ENCODE results near the gene ASPSCR1.

Gene ASPSCR1

DNA sequence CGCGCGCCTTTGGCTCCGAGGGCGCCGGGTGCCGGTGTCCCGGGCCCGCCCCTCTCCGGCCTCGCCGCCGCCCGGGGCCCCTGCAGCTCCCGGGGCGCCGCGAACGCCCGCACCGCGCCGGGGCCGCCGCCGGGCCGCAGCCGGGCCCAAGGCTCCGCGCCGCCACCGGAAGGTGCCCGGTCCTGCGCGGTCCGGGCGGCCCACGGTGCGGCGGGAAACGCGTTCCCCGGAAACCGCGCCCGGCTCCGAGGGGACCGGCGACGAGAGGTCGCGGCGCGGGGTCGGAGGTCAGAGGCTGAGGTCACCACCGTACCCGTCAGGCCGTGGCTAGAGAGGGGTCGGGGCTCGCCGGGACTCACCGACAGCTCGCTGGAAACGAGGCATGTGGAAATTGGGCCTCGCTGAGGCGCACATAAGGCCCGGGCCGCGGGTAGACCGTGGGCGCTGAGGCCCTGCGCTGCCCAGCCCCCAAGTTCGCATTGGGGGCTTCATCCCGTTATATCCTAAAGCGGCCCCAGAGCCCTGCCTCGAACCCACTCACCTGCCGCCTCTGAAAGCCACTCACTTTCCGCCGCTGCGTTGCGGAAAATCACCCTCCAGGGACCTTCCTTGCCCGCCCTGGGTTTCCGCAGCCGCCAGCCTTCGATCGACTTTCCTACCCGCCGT, 88.3 kb downstream of the ASPSCR1 start, which contains the start of gene DUS1L:
TSS of gene DUS1L (minus strand) at position 167 of the 666 bp plus-strand sequence. CDS start 745 bp downstream, outside the sequence.
- H3K27ac Mint-ChIP-seq = peak within 1 kb of the TSS; percentile 81
- peaks cover 16% of the 10 kb centered on the region for H3K4me1 Mint-ChIP-seq (ENCODE audit: low read depth)
- H3K9me3 Mint-ChIP-seq = no peaks in the 10 kb centered on the region
- peak within 1 kb of the TSS; percentile 87 for H3K4me3 Mint-ChIP-seq
- H3K27me3 Mint-ChIP-seq = no peaks in the 10 kb centered on the region
- H3K36me3 Mint-ChIP-seq (ENCODE audit: low read depth) = no peaks in the 10 kb centered on the region
